Nephron (organoid): ENCODE data around the gene RERE.

ENCODE experiments used
- H3K27ac Mint-ChIP-seq, 3 experiments: 2 replicates each; pipeline ENCODE4 v1.8.0; 2020; ENCODE audit warnings: mixed read lengths in 3 of 3, mild to moderate bottlenecking in 2 of 3, moderate library complexity in 1 of 3
- H3K27me3 Mint-ChIP-seq: 2 replicates; pipeline ENCODE4 v1.8.0; 2021; ENCODE audit warnings: low read depth, mild to moderate bottlenecking, moderate library complexity, mixed read lengths
- H3K36me3 Mint-ChIP-seq: 2 replicates; pipeline ENCODE4 v1.8.0; 2020; ENCODE audit warnings: low read depth, mixed read lengths
- H3K4me1 Mint-ChIP-seq: 2 replicates; pipeline ENCODE4 v1.8.0; 2020; ENCODE audit warnings: mixed read lengths
- H3K4me3 Mint-ChIP-seq, 3 experiments: 2 replicates each; pipeline ENCODE4 v1.8.0; 2020; ENCODE audit warnings: mild to moderate bottlenecking in 3 of 3, mixed read lengths in 3 of 3, moderate library complexity in 2 of 3
- H3K9me3 Mint-ChIP-seq: 2 replicates; pipeline ENCODE4 v1.8.0; 2020; ENCODE audit warnings: mixed read lengths
- TF ChIP-seq, protein P1 (sequence below), 3 experiments: fragments of 200-600 bp; sonication (generic); IDR thresholded peaks; one replicate each; pipeline ENCODE4 v1.5.0; 2021; ENCODE audit warnings: antibody characterized with exemption in 3 of 3; ENCODE audit not compliant: unreplicated experiment in 3 of 3

The RERE gene

DNA sequence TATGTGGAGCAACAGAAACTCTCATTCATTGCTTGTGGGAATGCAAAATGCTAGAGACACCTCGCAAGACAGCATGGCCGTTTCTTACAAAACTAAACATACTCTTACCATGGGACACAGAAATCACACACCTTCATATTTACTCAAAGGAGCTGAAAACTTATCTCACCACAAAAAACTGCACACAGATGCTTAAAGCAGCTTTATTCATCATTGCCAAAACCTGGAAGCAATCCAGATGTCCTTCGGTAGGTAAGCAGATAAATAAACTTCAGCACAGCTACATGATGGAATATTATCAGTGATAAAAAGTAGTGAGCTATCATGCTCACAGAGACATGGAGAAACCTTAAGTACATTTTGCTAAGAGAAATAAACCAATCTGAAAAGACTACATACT lies 124.3 kb downstream of the RERE start:
- Mint-ChIP-seq H3K27me3 (no peaks in the 10 kb centered on the region), H3K4me3 (no peak overlapping the region), H3K4me1 (peaks cover 62% of the 10 kb centered on the region), H3K36me3 (peaks cover 11% of the 10 kb centered on the region), H3K9me3 (peaks cover 5% of the 10 kb centered on the region), H3K27ac (peak overlapping the region; percentile 5 to 20 (median 5))
- TF ChIP-seq, protein P1, sequence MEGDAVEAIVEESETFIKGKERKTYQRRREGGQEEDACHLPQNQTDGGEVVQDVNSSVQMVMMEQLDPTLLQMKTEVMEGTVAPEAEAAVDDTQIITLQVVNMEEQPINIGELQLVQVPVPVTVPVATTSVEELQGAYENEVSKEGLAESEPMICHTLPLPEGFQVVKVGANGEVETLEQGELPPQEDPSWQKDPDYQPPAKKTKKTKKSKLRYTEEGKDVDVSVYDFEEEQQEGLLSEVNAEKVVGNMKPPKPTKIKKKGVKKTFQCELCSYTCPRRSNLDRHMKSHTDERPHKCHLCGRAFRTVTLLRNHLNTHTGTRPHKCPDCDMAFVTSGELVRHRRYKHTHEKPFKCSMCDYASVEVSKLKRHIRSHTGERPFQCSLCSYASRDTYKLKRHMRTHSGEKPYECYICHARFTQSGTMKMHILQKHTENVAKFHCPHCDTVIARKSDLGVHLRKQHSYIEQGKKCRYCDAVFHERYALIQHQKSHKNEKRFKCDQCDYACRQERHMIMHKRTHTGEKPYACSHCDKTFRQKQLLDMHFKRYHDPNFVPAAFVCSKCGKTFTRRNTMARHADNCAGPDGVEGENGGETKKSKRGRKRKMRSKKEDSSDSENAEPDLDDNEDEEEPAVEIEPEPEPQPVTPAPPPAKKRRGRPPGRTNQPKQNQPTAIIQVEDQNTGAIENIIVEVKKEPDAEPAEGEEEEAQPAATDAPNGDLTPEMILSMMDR (IDR thresholded peaks at IDR 0.05; ENCODE audit: unreplicated experiment in 3 of 3) = no peak

DNA sequence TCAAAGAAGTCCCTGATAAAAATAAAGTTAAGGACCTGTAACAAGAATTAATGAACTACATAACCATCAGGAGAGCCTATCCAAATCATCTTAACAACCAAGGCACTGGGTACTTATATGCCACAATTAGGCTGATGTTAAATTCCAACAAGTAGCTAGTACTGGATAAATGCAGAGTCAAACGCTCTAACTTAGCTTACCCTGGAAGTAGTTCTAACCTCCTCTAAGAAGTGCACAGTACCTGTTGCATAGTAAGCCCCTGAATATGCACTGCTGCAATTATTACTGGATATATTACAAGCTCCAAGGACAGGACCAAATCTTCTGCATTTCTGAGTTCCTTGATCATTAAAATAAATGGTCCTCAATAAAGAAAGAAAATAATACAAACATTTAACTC lies 125.8 kb downstream of the RERE start:
- TF ChIP-seq, protein P1 (IDR thresholded peaks at IDR 0.05; ENCODE audit: unreplicated experiment in 3 of 3) = no peak

DNA sequence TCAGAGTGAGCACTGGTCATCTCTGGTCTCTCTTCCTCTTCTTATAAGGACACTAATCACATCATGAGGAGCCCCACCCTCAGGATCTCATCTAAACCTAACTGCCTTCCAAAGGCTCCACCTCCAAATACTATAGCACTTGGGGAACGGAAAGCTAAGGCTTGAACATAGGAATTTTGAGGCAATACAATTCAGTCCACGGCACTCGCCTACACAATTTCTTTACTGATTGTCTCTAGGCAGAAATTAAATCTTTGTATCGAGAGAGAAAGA lies 127.3 kb downstream of the RERE start:
- Mint-ChIP-seq H3K9me3 (peaks cover 5% of the 10 kb centered on the region), H3K36me3 (peaks cover 11% of the 10 kb centered on the region), H3K4me3 (no peak overlapping the region), H3K27ac (peak overlapping the region; percentile 15 to 66 (median 39)), H3K27me3 (no peaks in the 10 kb centered on the region), H3K4me1 (peaks cover 61% of the 10 kb centered on the region)
- TF ChIP-seq, protein P1 (IDR thresholded peaks at IDR 0.05; ENCODE audit: unreplicated experiment in 3 of 3) = no peak

More for the DNA sequence above, 125.8 kb downstream of the RERE start:
- peaks cover 5% of the 10 kb centered on the region for H3K9me3 Mint-ChIP-seq
- H3K4me1 Mint-ChIP-seq = peaks cover 67% of the 10 kb centered on the region
- peaks cover 11% of the 10 kb centered on the region for H3K36me3 Mint-ChIP-seq
- H3K27ac Mint-ChIP-seq = peak overlapping the region in 2 of 3 experiments; percentile 20 to 29
- no peaks in the 10 kb centered on the region for H3K27me3 Mint-ChIP-seq
- no peak overlapping the region for H3K4me3 Mint-ChIP-seq

DNA sequence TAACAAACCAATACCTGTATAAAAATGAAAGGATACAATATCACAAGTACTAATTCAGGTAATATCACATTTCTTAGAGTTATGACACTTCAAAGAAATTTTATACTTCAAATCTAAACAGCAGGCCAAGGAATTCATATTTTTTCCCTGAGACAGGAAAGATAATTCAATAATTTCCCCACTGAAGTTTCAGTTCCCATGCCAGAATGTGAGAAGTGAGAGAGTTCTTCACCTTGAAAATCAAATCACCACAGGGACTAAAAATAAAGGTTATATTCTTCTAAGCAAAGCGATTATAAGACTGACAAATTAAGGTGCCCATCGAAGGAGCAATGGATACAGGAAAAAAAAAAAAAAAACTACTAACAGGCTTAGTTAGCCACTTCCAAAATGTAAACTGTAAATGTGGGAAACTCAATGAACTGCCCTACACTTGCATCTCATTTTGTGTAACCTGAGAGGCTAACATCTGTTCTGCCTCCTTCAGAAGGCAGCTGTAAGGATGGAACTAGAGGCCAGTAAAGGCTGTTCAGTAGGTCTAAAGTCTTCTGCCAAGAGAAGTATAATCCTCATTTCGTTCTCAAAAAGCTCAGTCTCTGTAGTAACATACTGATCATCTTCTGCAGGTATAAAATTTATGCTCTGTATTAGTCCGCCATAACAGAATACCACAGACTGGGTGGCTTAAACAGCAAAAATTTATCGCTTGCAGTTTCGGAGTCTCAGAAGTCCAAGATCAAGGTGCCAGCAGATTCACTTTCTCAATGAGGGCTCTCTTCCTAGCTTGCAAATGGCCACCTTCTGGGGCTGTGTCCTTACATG lies 127.8 kb downstream of the RERE start:
- Mint-ChIP-seq H3K36me3 (peaks cover 11% of the 10 kb centered on the region), H3K9me3 (peaks cover 5% of the 10 kb centered on the region), H3K4me3 (no peak overlapping the region), H3K27ac (peak overlapping the region; percentile 66 to 82 (median 68)), H3K4me1 (peaks cover 56% of the 10 kb centered on the region), H3K27me3 (no peaks in the 10 kb centered on the region)
- TF ChIP-seq, protein P1 (IDR thresholded peaks at IDR 0.05; ENCODE audit: unreplicated experiment in 3 of 3) = no peak

DNA sequence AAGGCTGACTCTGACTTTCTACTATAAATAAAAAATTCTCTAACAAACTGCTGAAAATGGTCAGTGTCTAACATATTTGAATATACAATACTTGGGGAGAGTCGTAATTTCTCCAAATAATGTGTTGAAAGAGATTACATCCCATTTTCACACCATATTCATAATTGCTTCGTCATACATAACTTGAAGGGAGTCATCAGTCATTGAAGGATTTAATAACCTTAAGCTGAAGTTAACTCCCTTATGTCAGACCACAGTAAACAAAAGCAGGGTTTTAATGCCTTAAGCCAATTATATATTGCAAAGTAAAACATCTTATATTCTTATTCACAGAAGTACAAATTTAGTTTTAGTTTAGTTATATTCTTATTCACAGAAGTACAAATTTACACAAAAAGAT lies 129.9 kb downstream of the RERE start:
- Mint-ChIP-seq H3K4me1 (peaks cover 37% of the 10 kb centered on the region), H3K36me3 (peaks cover 11% of the 10 kb centered on the region), H3K4me3 (no peak overlapping the region), H3K27ac (peak overlapping the region; percentile 82 to 92 (median 88)), H3K27me3 (no peaks in the 10 kb centered on the region), H3K9me3 (peaks cover 5% of the 10 kb centered on the region)
- TF ChIP-seq, protein P1 (IDR thresholded peaks at IDR 0.05; ENCODE audit: unreplicated experiment in 3 of 3) = no peak

DNA sequence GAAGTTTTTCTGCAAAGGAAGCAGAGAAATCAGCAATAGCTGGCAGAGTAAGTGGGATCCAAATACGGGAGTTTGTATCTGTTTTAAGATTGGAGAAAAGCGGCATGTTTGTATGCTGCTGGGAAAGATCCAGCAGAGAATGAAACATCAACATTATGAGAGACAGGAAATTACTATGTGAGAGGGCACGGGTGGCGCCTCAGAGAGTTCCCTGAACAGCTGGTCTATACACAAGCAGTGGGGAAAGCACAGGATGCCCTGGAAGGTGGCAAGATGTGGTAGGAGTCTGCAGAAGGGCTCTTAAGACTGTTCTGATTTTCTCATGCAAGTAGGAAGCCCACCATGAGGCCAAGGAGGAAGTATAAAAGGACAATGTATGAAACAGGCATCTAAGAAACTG lies 130.4 kb downstream of the RERE start:
- Mint-ChIP-seq H3K4me1 (peaks cover 37% of the 10 kb centered on the region), H3K27me3 (no peaks in the 10 kb centered on the region), H3K9me3 (peaks cover 5% of the 10 kb centered on the region), H3K27ac (peak overlapping the region; percentile 76 to 92 (median 82)), H3K36me3 (peaks cover 11% of the 10 kb centered on the region), H3K4me3 (peak overlapping the region in 2 of 3 experiments; percentile 48 to 59)
- TF ChIP-seq, protein P1 (IDR thresholded peaks at IDR 0.05; ENCODE audit: unreplicated experiment in 3 of 3) = no peak
